Measurements from ENCODE around the gene MAML3.

GRCh38 chr4:139985401-139985800 is 168.6 kb downstream of the MAML3 start:
- TF ChIP-seq GATA2 (IDR thresholded peaks at IDR 0.05; ENCODE audit: low read depth, low read length) (no peak), GATA3 (IDR thresholded peaks at IDR 0.05; ENCODE audit: low read depth, low read length) (no peak)
